HL-60/S4 treated with phorbol 12-myristate 13-acetate at 8.2 ng/mL for 4 days and 3 days (cell line): Measurements from ENCODE around the gene DIAPH2.

ENCODE experiments used
- in situ Hi-C: fragments of 300-500 bp; cut with MboI; formaldehyde crosslinking; loops from 2 replicates; pipeline ENCODE4 v1.15.0; 2022; ENCODE audit warnings: low sequenced_read_pairs

Gene DIAPH2

DNA sequence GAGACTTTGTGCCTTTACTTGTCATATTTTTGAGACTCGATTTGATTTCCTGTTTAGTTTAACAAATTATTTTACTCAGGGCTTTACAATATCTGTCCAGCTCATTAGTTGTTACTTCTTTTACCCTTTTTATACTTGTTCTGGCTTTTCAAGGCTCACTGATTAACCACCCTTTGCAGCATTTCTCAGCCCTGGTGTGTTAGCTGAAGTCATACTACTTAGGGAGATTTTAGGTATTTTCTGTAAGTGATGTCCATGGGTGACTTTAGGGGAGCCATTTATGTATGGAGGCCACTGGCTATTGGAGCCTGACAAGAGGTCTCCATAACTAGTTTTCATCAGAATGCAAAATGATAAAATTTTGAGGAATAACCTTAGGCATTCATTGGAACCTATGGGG is 346.3 kb downstream of the DIAPH2 start:
- in situ Hi-C loops = no loop called here

- in situ Hi-C loops = no loop called here
Measured at GRCh38 chrX:97039363-97040029, 354.9 kb downstream of the DIAPH2 start.

DNA sequence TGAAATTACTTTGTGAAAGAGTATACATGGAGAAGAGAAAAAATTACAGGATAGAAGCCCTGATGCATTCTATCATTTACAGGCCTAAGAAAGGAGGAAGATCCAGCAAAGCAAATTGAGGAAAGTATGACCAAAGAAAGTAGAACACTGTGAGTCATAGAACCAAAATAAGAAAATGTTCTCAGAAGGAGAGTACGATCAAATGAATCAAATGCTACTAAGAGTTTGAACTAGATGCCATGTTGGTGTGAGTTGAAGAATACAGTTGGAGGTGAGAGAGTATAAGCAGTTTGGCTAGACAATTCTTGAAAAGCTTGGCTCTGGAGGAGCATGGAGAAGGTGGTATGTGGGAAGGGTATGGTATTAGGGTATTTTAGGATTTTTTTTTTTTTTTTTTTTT is 360.8 kb downstream of the DIAPH2 start:
- in situ Hi-C loops = no loop called here

- in situ Hi-C loops = no loop called here
Measured at GRCh38 chrX:97046867-97047266, 362.2 kb downstream of the DIAPH2 start.

DNA sequence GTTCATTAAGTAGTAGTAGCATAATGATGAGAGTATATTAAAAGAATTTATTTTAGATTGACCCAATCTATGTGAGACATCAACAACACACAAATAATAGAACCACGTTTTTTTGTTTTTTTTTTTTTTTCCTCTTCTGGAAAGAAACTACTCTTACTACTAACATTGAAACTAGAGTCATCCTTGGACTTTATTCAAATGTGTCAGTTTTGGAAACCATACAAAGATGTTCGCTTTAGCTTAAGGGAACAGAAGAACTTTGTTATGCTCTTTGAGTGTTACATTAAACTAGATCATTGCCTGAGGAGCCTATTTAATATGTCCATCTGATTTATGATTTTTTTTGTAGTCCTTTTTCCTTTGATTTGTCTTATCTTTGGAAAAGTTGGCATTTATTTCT is 365.8 kb downstream of the DIAPH2 start:
- in situ Hi-C loops = no loop called here

DNA sequence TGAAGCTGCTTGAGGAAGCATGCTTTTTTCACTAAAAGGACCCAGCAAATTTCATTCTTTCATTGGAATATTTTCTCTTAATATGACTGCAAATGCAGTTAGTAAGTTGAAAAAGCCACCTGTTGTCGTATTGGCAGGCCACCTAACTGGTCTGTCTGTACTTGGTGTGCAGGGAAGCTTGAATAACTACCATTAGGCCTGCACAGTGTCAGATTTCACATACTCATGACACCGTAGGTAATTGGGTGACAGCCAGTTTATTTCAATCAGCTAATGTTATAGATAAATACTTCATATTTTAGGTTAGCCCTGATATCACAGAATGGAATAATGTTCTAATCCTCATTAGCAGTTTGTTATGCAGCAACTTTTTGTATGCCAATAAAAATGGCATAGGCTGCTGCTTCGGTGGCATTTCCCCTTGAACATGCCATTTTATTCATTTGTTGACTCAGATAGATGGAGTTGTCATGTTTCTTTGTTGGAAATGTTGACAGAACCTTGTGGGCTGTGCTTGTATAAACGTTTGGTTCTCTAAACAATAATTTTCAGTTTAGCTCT is 372.8 kb downstream of the DIAPH2 start:
- in situ Hi-C loops = no loop called here

GRCh38 chrX:97060020-97060419 is 375.4 kb downstream of the DIAPH2 start:
- in situ Hi-C loops = no loop called here

DNA sequence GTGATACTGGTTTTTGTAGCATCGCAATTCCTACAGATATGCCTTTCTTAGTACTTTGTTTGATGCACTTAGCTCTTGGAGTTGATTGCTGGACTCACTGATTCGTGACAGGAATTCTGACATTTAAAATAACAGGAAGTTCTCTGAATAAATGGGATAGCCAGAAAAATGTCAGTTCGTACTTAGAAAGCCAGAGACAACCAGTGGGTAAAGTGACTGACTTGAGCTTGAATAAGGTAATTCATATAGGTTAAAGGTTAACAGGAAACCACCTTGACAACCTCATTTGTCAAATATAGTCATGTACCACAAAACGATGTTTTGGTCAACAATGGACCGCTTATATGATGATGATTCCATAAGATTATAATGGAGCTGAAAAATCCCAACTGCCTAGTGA is 380.4 kb downstream of the DIAPH2 start:
- in situ Hi-C loops = no loop called here

DNA sequence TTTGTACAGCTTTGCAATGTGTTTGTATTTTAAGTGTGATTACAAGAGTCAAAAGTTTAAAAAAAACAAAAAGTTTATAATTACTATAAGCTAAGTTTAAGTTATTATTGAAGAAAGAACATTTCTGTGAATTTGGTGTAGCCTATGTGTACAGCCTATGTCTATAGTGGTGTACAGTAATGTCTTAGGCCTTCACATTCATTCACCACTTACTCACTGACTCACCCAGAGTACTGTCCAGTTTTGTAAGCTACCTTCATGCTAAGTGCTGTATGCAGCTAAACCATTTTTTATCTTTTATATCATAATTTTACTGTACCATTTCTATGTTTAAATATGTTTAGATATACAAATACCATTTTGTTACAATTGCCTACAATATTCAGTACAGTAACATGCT is 381.3 kb downstream of the DIAPH2 start:
- in situ Hi-C loops = no loop called here

GRCh38 chrX:97066381-97066780 is 381.7 kb downstream of the DIAPH2 start:
- in situ Hi-C loops = no loop called here

GRCh38 chrX:97070346-97070745 is 385.7 kb downstream of the DIAPH2 start:
- in situ Hi-C loops = no loop called here

GRCh38 chrX:97074400-97074799 is 389.8 kb downstream of the DIAPH2 start:
- in situ Hi-C loops = no loop called here

DNA sequence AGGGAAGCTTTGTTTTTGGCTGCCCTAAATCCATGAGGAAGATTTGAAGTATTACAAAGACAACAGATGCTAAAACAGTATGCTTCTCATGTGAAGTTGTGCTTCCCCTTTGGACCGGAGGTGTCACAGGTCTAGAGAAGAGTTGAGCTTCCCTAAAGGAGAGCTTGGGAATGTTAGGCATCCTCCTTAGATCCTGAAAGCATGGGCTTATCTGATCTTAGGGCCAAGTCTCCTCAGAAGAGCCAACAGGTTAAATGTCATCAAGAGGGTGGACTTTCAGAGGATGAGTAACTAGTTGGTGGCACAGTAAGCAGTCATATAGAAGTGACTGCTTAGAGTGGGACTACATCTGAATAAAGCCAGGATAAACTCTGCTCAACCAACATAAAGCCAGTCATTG is 404.5 kb downstream of the DIAPH2 start:
- in situ Hi-C loops = no loop called here

DNA sequence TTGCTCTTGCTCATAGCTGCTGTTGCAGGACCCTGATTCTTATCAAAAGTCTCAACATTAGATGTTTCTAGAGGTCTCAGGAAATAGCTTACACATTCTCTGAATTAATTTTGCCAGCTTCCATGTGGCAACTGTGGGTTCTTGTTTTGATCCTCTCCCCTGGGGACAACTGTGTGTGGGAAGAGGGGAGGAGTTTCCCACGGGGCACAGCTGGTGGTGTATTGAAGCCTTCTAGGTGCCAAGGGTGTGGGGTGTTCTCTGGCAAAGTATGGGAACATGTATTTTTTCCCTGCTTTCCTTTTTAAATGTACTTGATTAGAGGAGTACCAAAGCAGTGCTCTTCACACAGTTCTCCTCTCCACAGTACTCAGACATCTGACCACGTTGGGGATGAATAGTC is 411.7 kb downstream of the DIAPH2 start:
- in situ Hi-C loops = no loop called here

DNA sequence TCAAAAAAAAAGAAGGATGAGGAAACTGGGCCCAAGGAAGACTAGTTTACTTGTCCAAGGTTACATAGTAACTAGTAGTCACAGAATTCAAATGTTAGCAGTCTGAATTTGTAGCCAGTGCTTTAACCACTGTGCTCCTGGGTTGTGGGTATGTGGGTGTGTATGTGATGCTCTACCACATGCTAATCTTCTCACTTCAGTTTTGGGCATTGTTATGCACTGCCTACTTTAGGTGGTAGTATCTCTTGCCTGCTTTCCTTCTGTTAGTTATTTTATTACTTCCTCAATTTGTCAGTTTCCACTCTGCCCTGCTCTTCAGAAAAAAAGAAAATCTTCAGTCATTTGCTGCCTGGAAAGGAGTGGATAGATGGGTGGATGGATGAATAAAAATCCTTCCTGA is 418.3 kb downstream of the DIAPH2 start:
- in situ Hi-C loops = no loop called here

- in situ Hi-C loops = no loop called here
Measured at GRCh38 chrX:97109730-97110129, 425.1 kb downstream of the DIAPH2 start.

- in situ Hi-C loops = no loop called here
Measured at GRCh38 chrX:97117572-97117971, 432.9 kb downstream of the DIAPH2 start.

- in situ Hi-C loops = no loop called here
Measured at GRCh38 chrX:97119474-97120109, 434.9 kb downstream of the DIAPH2 start.

DNA sequence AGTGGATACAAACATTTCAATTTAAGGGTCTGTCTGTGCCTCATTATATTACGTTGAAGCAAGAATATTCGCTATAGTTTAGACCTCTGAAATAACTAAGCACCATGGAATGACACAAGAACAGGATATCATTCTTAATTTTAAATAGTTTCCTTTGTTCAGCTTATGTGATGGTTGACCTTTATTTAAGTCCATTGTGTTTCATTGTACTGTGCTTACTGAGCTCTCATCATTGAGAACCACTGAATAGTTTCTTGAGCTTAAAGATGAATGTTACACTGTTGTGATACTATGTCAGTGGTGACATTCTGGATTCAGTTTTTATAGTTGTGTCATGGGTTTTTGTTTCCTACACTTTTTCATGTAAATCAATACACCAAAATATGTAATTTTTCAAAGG is 438.4 kb downstream of the DIAPH2 start:
- in situ Hi-C loops = no loop called here

GRCh38 chrX:97126020-97126419 is 441.4 kb downstream of the DIAPH2 start:
- in situ Hi-C loops = no loop called here

DNA sequence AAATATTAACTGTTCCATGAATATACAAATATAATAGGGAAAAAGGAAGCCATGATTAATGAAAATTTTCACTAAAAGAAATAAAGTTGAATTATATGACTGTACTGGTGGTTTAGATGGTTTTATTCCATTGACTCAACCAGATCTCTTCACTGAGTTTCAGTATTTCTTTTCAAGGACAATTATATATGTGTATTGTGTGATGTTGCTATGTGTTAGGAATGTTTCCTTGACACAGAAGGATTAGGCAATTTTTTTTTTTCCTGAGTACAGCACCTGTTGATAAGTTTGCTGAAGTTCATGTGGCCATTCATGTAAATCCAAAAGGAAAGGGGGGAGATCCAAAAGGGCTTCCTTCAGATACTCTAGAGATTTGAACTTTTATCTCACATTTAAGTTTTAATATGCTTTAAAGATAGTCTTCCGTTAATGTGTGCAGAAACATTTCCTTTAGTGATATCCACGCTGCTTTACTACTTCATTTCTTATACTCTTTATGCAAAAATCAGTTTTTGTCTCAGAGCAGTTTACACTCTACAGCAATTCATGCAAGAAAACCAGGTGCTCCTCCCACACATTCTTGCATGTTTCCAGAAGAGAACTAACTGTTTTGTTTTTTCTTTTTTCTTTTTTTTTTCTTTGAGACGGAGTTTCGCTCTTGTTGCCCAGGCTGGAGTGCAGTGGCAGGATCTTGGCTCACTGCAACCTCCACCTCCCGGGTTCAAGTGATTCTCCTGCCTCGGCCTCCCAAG is 448.2 kb downstream of the DIAPH2 start:
- in situ Hi-C loops = no loop called here

GRCh38 chrX:97145934-97146333 is 461.3 kb downstream of the DIAPH2 start:
- in situ Hi-C loops = no loop called here
